Panc1 (cell line): ENCODE data around the gene NOTCH3. TPM values are rescaled to one million over a fixed set of nuclear protein-coding genes. Genes with fewer than 3 reads are reported as not detected.

Experiments
- ATAC-seq: fragments of 200-7000 bp; cut with Tn5 transposase; 2 replicates; pipeline ENCODE4 v1.9.1; 2020; ENCODE audit warnings: mild to moderate bottlenecking, moderate library complexity
- BruUV-seq: library from RNA; stranded (reverse); fragments of 400-500 nt; replicated peaks from 2 replicates; lab custom pipeline; 2021; lab: Mats Ljungman, UMichigan
- CTCF ChIA-PET: fragments of 300-600 bp; sonication (Branson Sonifier 250); formaldehyde crosslinking; loops from one replicate; lab custom pipeline; 2022; ENCODE audit warnings: antibody characterized with exemption; lab: Charles Lee
- POLR2A ChIA-PET: fragments of 300-600 bp; sonication (Branson Sonifier 250); formaldehyde crosslinking; loops from one replicate; lab custom pipeline; 2022; ENCODE audit warnings: antibody characterized with exemption; lab: Charles Lee
- DNase-seq: peaks from one replicate; pipeline ENCODE4 v3.0.0-alpha.2; 2010; ENCODE audit warnings: low read depth, low spot score
- H3K27ac ChIP-seq: 2 replicates; pipeline ENCODE4 v1.5.1; 2011; ENCODE audit warnings: mild to moderate bottlenecking, low read length, inconsistent platforms
- H3K27me3 ChIP-seq: fragments of 200-500 bp; sonication (Bioruptor generic); 2 replicates; pipeline ENCODE4 v1.6.0; 2014; ENCODE audit warnings: low read length, inconsistent platforms; ENCODE audit not compliant: control insufficient read depth, insufficient read depth
- H3K36me3 ChIP-seq: fragments of 200-500 bp; sonication (Bioruptor generic); 2 replicates; pipeline ENCODE4 v1.5.1; 2014; ENCODE audit warnings: inconsistent platforms, mild to moderate bottlenecking, low read length, moderate library complexity; ENCODE audit not compliant: control insufficient read depth, insufficient read depth
- H3K4me1 ChIP-seq: 2 replicates; pipeline ENCODE4 v1.5.1; 2011; ENCODE audit warnings: inconsistent platforms, mild to moderate bottlenecking, low read length, moderate library complexity; ENCODE audit not compliant: control insufficient read depth, insufficient read depth
- H3K4me3 ChIP-seq, 2 experiments: 2 replicates each; pipeline ENCODE4 v1.5.1; 2011 to 2012; ENCODE audit warnings: low read depth in 2 of 2, low read length in 2 of 2, mild to moderate bottlenecking in 2 of 2, inconsistent platforms in 1 of 2, moderate library complexity in 1 of 2
- H3K9me3 ChIP-seq: fragments of 200-500 bp; sonication (Bioruptor generic); 2 replicates; pipeline ENCODE4 v1.5.1; 2014; ENCODE audit warnings: low read depth, mild to moderate bottlenecking, inconsistent platforms, low read length, moderate library complexity; ENCODE audit not compliant: control insufficient read depth, insufficient read depth
- POLR2AphosphoS5 ChIP-seq: IDR thresholded peaks from 2 replicates; pipeline ENCODE4 v1.6.1; 2012; ENCODE audit warnings: mild to moderate bottlenecking, low read depth, low read length, moderate library complexity
- SIN3A ChIP-seq: IDR thresholded peaks from 2 replicates; pipeline ENCODE4 v1.6.1; 2012; ENCODE audit warnings: low read depth, mild to moderate bottlenecking, low read length, moderate library complexity, borderline replicate concordance; ENCODE audit not compliant: insufficient read depth
- TCF7L2 ChIP-seq: IDR thresholded peaks from 2 replicates; pipeline ENCODE4 v1.6.1; 2011; ENCODE audit warnings: mild to moderate bottlenecking, low read depth, low read length, inconsistent platforms
- in situ Hi-C: cut with HindIII; loops from 2 replicates; pipeline ENCODE4 v1.10.0; 2016; ENCODE audit warnings: low sequenced_read_pairs, low pct_unique_long_range_greater_than_20kb
- intact Hi-C: fragments of 100-400 bp; cut with micrococcal nuclease; formaldehyde crosslinking; loops from one replicate; pipeline ENCODE4 v1.10.0; 2022; ENCODE audit not compliant: unreplicated experiment
- total RNA-seq: library from RNA; stranded (reverse); gene quantifications from one replicate; pipeline ENCODE4 v1.2.1, GENCODE V29; 2021; ENCODE audit not compliant: unreplicated experiment
- TF ChIP-seq, protein P1 (sequence below), 2 experiments: IDR thresholded peaks; 2 replicates each; pipeline ENCODE4 v1.6.1; 2011 to 2012; ENCODE audit warnings: low read depth in 2 of 2, control low read depth in 1 of 2, low read length in 1 of 2, mild to moderate bottlenecking in 1 of 2, moderate library complexity in 1 of 2; ENCODE audit not compliant: insufficient read depth in 1 of 2
- TF ChIP-seq, protein P2 (sequence below): fragments of 450-650 bp; IDR thresholded peaks from 2 replicates; pipeline ENCODE4 v1.5.1; 2017; ENCODE audit warnings: mild to moderate bottlenecking

The NOTCH3 gene
- total RNA-seq, 1 experiment from 2014 or later: 5.3 TPM

DNA sequence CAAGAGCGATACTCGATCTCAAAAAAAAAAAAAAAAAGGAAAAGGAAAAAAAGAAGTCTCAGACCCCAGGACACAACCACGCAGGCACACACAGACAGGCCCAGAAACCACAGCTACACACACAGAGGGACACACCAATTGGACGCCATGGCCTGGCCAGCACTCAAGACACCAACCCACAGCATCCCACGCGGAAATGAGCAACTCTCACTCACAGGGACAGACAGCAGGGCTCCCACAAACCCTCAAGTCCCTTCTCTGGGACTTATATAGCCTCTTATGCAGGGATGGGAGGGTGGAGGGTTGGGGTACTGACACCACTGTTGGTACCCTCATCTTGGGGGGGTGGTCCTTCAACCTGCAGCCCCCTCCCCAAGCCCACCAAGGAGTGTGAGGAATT is 5.9 kb downstream of the NOTCH3 start:
- DNase-seq (no peak), ATAC-seq (no peak)
- no peak for TF ChIP-seq SIN3A
- TF ChIP-seq, protein P1, sequence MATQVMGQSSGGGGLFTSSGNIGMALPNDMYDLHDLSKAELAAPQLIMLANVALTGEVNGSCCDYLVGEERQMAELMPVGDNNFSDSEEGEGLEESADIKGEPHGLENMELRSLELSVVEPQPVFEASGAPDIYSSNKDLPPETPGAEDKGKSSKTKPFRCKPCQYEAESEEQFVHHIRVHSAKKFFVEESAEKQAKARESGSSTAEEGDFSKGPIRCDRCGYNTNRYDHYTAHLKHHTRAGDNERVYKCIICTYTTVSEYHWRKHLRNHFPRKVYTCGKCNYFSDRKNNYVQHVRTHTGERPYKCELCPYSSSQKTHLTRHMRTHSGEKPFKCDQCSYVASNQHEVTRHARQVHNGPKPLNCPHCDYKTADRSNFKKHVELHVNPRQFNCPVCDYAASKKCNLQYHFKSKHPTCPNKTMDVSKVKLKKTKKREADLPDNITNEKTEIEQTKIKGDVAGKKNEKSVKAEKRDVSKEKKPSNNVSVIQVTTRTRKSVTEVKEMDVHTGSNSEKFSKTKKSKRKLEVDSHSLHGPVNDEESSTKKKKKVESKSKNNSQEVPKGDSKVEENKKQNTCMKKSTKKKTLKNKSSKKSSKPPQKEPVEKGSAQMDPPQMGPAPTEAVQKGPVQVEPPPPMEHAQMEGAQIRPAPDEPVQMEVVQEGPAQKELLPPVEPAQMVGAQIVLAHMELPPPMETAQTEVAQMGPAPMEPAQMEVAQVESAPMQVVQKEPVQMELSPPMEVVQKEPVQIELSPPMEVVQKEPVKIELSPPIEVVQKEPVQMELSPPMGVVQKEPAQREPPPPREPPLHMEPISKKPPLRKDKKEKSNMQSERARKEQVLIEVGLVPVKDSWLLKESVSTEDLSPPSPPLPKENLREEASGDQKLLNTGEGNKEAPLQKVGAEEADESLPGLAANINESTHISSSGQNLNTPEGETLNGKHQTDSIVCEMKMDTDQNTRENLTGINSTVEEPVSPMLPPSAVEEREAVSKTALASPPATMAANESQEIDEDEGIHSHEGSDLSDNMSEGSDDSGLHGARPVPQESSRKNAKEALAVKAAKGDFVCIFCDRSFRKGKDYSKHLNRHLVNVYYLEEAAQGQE (IDR thresholded peaks at IDR 0.05; ENCODE audit: insufficient read depth in 1 of 2, low read depth in 2 of 2, low read length in 1 of 2): no peak
- no peak for TF ChIP-seq POLR2AphosphoS5
- TF ChIP-seq TCF7L2: no peak
- TF ChIP-seq, protein P2, sequence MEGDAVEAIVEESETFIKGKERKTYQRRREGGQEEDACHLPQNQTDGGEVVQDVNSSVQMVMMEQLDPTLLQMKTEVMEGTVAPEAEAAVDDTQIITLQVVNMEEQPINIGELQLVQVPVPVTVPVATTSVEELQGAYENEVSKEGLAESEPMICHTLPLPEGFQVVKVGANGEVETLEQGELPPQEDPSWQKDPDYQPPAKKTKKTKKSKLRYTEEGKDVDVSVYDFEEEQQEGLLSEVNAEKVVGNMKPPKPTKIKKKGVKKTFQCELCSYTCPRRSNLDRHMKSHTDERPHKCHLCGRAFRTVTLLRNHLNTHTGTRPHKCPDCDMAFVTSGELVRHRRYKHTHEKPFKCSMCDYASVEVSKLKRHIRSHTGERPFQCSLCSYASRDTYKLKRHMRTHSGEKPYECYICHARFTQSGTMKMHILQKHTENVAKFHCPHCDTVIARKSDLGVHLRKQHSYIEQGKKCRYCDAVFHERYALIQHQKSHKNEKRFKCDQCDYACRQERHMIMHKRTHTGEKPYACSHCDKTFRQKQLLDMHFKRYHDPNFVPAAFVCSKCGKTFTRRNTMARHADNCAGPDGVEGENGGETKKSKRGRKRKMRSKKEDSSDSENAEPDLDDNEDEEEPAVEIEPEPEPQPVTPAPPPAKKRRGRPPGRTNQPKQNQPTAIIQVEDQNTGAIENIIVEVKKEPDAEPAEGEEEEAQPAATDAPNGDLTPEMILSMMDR: no peak
- CTCF ChIA-PET: interaction anchor here (0.6 kb wide), 2 partner anchors 8 to 186 kb away, joined by 3 read pairs; no protein-coding TSS in a partner anchor
- Histone ChIP-seq H3K27me3 (no peaks in the 10 kb centered on the region), H3K4me1 (no peaks in the 10 kb centered on the region), H3K4me3 (no peak overlapping the region; a peak in 1 of 4 replicates), H3K9me3 (no peaks in the 10 kb centered on the region), H3K36me3 (no peaks in the 10 kb centered on the region), H3K27ac (no peak overlapping the region)
- in situ Hi-C loops (no loop called here), intact Hi-C loops (no loop called here)
- no TSS peak for BruUV-seq
- POLR2A ChIA-PET: no interaction called here

DNA sequence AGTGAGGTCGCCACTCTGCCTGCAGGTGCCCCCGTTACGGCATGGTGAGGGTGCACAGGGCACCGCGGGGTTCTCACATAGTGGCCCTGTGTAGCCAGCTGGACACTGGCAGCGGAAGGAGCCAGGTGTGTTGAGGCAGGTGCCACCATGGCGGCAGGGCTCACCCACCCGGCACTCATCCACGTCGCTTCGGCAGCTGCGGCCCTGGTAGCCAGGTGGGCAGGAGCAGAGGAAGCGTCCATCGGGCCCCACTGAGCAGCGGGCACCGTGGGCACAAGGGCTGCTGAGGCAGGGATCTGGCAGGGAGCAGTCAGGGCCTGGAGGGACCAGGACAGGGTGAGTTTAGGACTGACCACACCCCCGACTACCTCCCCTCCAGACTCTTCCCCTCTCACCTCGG is 8.8 kb downstream of the NOTCH3 start:
- Histone ChIP-seq H3K36me3 (no peaks in the 10 kb centered on the region), H3K4me1 (no peaks in the 10 kb centered on the region), H3K9me3 (no peaks in the 10 kb centered on the region), H3K27me3 (no peaks in the 10 kb centered on the region), H3K27ac (no peak overlapping the region), H3K4me3 (no peak overlapping the region)
- CTCF ChIA-PET: no interaction called here
- POLR2A ChIA-PET: no interaction called here
- intact Hi-C loops: no loop called here
- DNase-seq (no peak), ATAC-seq (no peak)
- TF ChIP-seq SIN3A (no peak), TCF7L2 (no peak), POLR2AphosphoS5 (no peak)
- TF ChIP-seq, protein P1 (IDR thresholded peaks at IDR 0.05; ENCODE audit: insufficient read depth in 1 of 2, low read depth in 2 of 2, low read length in 1 of 2): no peak
- TF ChIP-seq, protein P2: no peak
- BruUV-seq: no TSS peak
- in situ Hi-C loops: no loop called here
